ENCODE measurements around the gene FGD2. TPM values are rescaled to one million over a fixed set of nuclear protein-coding genes. Genes with fewer than 3 reads are reported as not detected.

The FGD2 gene
- total RNA-seq, 4 donors from 2014 or later: 0.39 to 6.2 (median 5.0) TPM

GRCh38 chr6:37019065-37019450 is 13.6 kb downstream of the FGD2 start:
- in situ Hi-C loops (cut with MboI; ENCODE audit: low sequenced_read_pairs in 4 of 4): loop anchor here (10.0 to 25.0 kb wide), 3 partner anchors 132 to 257 kb away; partner anchors contain the start of gene C6orf89 (in 3 of the 4)
- DNase-seq: no peak
- Histone ChIP-seq H3K9me3 (no peaks in the 10 kb centered on the region), H3K27me3 (no peaks in the 10 kb centered on the region), H3K27ac (peak overlapping the region in 1 of 4 donors; percentile 25), H3K4me3 (no peak overlapping the region), H3K36me3 (no peaks in the 10 kb centered on the region), H3K4me1 (peaks cover 9 to 11% of the 10 kb centered on the region in 2 donors)
- TF ChIP-seq POLR2A (IDR thresholded peaks at IDR 0.05): no peak
- TF ChIP-seq, protein P1, sequence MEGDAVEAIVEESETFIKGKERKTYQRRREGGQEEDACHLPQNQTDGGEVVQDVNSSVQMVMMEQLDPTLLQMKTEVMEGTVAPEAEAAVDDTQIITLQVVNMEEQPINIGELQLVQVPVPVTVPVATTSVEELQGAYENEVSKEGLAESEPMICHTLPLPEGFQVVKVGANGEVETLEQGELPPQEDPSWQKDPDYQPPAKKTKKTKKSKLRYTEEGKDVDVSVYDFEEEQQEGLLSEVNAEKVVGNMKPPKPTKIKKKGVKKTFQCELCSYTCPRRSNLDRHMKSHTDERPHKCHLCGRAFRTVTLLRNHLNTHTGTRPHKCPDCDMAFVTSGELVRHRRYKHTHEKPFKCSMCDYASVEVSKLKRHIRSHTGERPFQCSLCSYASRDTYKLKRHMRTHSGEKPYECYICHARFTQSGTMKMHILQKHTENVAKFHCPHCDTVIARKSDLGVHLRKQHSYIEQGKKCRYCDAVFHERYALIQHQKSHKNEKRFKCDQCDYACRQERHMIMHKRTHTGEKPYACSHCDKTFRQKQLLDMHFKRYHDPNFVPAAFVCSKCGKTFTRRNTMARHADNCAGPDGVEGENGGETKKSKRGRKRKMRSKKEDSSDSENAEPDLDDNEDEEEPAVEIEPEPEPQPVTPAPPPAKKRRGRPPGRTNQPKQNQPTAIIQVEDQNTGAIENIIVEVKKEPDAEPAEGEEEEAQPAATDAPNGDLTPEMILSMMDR (IDR thresholded peaks at IDR 0.05 in 4 of 5, conservative IDR thresholded peaks at IDR 0.05 in 1 of 5): no peak
- intact Hi-C loops (cut with DNase I; ENCODE audit: low total_unique reads): loop anchor here (1.0 to 5.0 kb wide), 2 partner anchors 32 to 252 kb away; no protein-coding TSS in a partner anchor
- no peak for ATAC-seq

DNA sequence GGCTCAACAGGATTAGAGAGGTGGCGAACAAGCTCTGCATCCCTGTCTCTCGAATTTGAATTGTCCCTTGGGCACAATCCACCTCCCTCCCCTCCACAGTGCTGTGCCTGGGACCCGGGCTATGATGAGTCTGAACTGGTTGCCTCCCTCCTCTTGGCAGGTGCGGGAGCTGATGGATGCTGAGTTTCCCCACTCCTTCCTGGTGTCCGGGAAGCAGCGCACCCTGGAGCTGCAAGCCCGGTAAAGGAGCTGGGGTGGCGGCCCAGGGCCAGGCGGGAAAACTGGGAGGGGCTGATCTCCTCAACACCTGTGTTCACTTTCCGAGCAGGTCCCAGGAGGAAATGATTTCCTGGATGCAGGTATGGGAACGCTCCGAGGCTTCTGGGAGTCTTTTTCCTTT is 14.9 kb downstream of the FGD2 start:
- no peak for DNase-seq
- H3K27ac ChIP-seq: no peak overlapping the region
- intact Hi-C loops (cut with DNase I; ENCODE audit: low total_unique reads) (no loop called here), in situ Hi-C loops (cut with MboI; ENCODE audit: low sequenced_read_pairs in 4 of 4) (loop anchor here (10.0 to 25.0 kb wide), 3 partner anchors 133 to 258 kb away; partner anchors contain the start of gene C6orf89 (in 1 of the 4))
- no peaks in the 10 kb centered on the region for H3K9me3 ChIP-seq
- no peak for TF ChIP-seq POLR2A (IDR thresholded peaks at IDR 0.05)
- TF ChIP-seq, protein P1 (IDR thresholded peaks at IDR 0.05 in 4 of 5, conservative IDR thresholded peaks at IDR 0.05 in 1 of 5): no peak
- H3K36me3 ChIP-seq: no peaks in the 10 kb centered on the region
- ATAC-seq: no peak
- H3K4me3 ChIP-seq: no peak overlapping the region
- H3K4me1 ChIP-seq: peaks cover 9 to 11% of the 10 kb centered on the region in 2 donors
- H3K27me3 ChIP-seq: no peaks in the 10 kb centered on the region

GRCh38 chr6:37020812-37021211 is 15.4 kb downstream of the FGD2 start:
- Histone ChIP-seq H3K27me3 (no peaks in the 10 kb centered on the region), H3K9me3 (no peaks in the 10 kb centered on the region), H3K27ac (no peak overlapping the region), H3K4me3 (no peak overlapping the region), H3K36me3 (no peaks in the 10 kb centered on the region), H3K4me1 (peaks cover 9 to 11% of the 10 kb centered on the region in 2 donors)
- TF ChIP-seq, protein P1 (IDR thresholded peaks at IDR 0.05 in 4 of 5, conservative IDR thresholded peaks at IDR 0.05 in 1 of 5): no peak
- no peak for TF ChIP-seq POLR2A (IDR thresholded peaks at IDR 0.05)
- intact Hi-C loops (cut with DNase I; ENCODE audit: low total_unique reads): no loop called here
- DNase-seq (no peak), ATAC-seq (no peak)
- in situ Hi-C loops (cut with MboI; ENCODE audit: low sequenced_read_pairs in 4 of 4): loop anchor here (10.0 to 25.0 kb wide), 3 partner anchors 134 to 259 kb away; partner anchors contain the start of gene C6orf89 (in 1 of the 4)

- Histone ChIP-seq H3K27ac (no peak overlapping the region), H3K4me3 (no peak overlapping the region), H3K4me1 (peaks cover 9 to 11% of the 10 kb centered on the region in 2 donors), H3K9me3 (no peaks in the 10 kb centered on the region), H3K27me3 (no peaks in the 10 kb centered on the region), H3K36me3 (no peaks in the 10 kb centered on the region)
- in situ Hi-C loops (cut with MboI; ENCODE audit: low sequenced_read_pairs in 4 of 4) (loop anchor here (10.0 to 25.0 kb wide), 3 partner anchors 134 to 259 kb away; partner anchors contain the start of gene C6orf89 (in 1 of the 4)), intact Hi-C loops (cut with DNase I; ENCODE audit: low total_unique reads) (no loop called here)
- DNase-seq: no peak
- no peak for TF ChIP-seq POLR2A (IDR thresholded peaks at IDR 0.05)
- ATAC-seq: no peak
Measured at GRCh38 chr6:37021356-37022129, 16.1 kb downstream of the FGD2 start.

- in situ Hi-C loops (cut with MboI; ENCODE audit: low sequenced_read_pairs in 4 of 4) (loop anchor here (10.0 to 25.0 kb wide), 3 partner anchors 135 to 260 kb away; partner anchors contain the start of gene C6orf89 (in 1 of the 4)), intact Hi-C loops (cut with DNase I; ENCODE audit: low total_unique reads) (no loop called here)
- no peaks in the 10 kb centered on the region for H3K36me3 ChIP-seq
- ATAC-seq (no peak), DNase-seq (no peak)
- no peaks in the 10 kb centered on the region for H3K9me3 ChIP-seq
- no peaks in the 10 kb centered on the region for H3K27me3 ChIP-seq
- no peak overlapping the region for H3K4me3 ChIP-seq
- no peak overlapping the region for H3K27ac ChIP-seq
- TF ChIP-seq, protein P1 (IDR thresholded peaks at IDR 0.05 in 4 of 5, conservative IDR thresholded peaks at IDR 0.05 in 1 of 5): no peak
- TF ChIP-seq POLR2A (IDR thresholded peaks at IDR 0.05): no peak
- H3K4me1 ChIP-seq: peaks cover 9 to 11% of the 10 kb centered on the region in 2 donors
Measured at GRCh38 chr6:37022135-37022863, 16.8 kb downstream of the FGD2 start.

Measured in gastrocnemius medialis (tissue), 4 donors.